Stomach smooth muscle (tissue), 2 donors: Measurements from ENCODE around the gene TLCD1.
A peak's percentile ranks its signal among the peaks of the same experiment; 100 is the strongest.

Experiments used
- H3K27ac ChIP-seq: one replicate; pipeline ENCODE4 v1.7.0; 2013; ENCODE audit warnings: mild to moderate bottlenecking, low read length, inconsistent platforms
- H3K27me3 ChIP-seq, 2 donors: one replicate each; pipeline ENCODE4 v1.7.0; 2013; ENCODE audit warnings: low read length in 2 of 2; ENCODE audit not compliant: insufficient read depth in 2 of 2, control insufficient read depth in 1 of 2
- H3K36me3 ChIP-seq, 2 donors: one replicate each; pipeline ENCODE4 v1.7.0; 2013; ENCODE audit warnings: low read length in 2 of 2; ENCODE audit not compliant: control insufficient read depth in 2 of 2, insufficient read depth in 2 of 2
- H3K4me1 ChIP-seq: one replicate; pipeline ENCODE4 v1.7.0; 2013; ENCODE audit warnings: low read length; ENCODE audit not compliant: control insufficient read depth, insufficient read depth
- H3K4me3 ChIP-seq, 2 donors: one replicate each; pipeline ENCODE4 v1.7.0; 2013; ENCODE audit warnings: low read length in 2 of 2
- H3K9ac ChIP-seq, 2 donors: one replicate each; pipeline ENCODE4 v1.7.0; 2013; ENCODE audit warnings: low read length in 2 of 2, mild to moderate bottlenecking in 1 of 2
- H3K9me3 ChIP-seq, 2 donors: one replicate each; pipeline ENCODE4 v1.7.0; 2013; ENCODE audit warnings: low read length in 2 of 2; ENCODE audit not compliant: control insufficient read depth in 2 of 2
- donor health status: healthy.
- donor health status: Pancreatic carcinoma.

TLCD1 gene

DNA sequence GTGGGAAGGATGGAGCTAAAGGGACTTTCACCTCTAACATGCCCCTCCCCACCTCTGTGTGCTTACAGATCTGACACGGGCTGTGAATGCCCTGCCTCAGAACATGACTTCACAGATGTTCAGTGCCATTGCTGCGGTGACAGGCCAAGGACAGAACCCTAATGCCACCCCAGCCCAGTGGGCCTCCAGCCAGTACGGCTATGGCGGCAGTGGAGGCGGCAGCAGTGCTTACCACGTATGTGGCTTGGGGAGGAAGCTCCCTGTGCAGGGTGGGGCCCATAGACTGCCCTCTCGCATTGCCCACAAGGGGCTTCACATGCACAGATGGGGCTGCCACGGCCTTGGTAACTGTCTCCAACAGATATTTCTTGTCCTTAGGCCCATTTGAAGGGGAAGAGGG lies 25.8 kb downstream of the TLCD1 start:
- Histone ChIP-seq H3K4me3 (no peak overlapping the region), H3K4me1 (no peaks in the 10 kb centered on the region), H3K27me3 (no peaks in the 10 kb centered on the region), H3K27ac (no peak overlapping the region), H3K9ac (no peak overlapping the region), H3K36me3 (peaks cover 69 to 82% of the 10 kb centered on the region in 2 donors), H3K9me3 (no peaks in the 10 kb centered on the region)

GRCh38 chr17:28698253-28698941 lies 27.6 kb downstream of the TLCD1 start:
- Histone ChIP-seq H3K27ac (no peak overlapping the region), H3K4me3 (no peak overlapping the region), H3K27me3 (no peaks in the 10 kb centered on the region), H3K4me1 (no peaks in the 10 kb centered on the region), H3K9ac (no peak overlapping the region), H3K9me3 (no peaks in the 10 kb centered on the region), H3K36me3 (peaks cover 84 to 93% of the 10 kb centered on the region in 2 donors)

GRCh38 chr17:28693869-28694268 lies 32.2 kb downstream of the TLCD1 start:
- no peaks in the 10 kb centered on the region for H3K9me3 ChIP-seq
- H3K9ac ChIP-seq, result no peak overlapping the region
- peaks cover 71 to 73% of the 10 kb centered on the region in 2 donors for H3K36me3 ChIP-seq
- no peaks in the 10 kb centered on the region for H3K4me1 ChIP-seq
- H3K27ac ChIP-seq, result no peak overlapping the region
- no peaks in the 10 kb centered on the region for H3K27me3 ChIP-seq
- no peak overlapping the region for H3K4me3 ChIP-seq

GRCh38 chr17:28689011-28689410 lies 37.0 kb downstream of the TLCD1 start:
- Histone ChIP-seq H3K9ac (no peak overlapping the region), H3K36me3 (peaks cover 68 to 74% of the 10 kb centered on the region in 2 donors), H3K4me3 (no peak overlapping the region), H3K27me3 (no peaks in the 10 kb centered on the region), H3K27ac (no peak overlapping the region), H3K9me3 (no peaks in the 10 kb centered on the region), H3K4me1 (peaks cover 3% of the 10 kb centered on the region)

GRCh38 chr17:28688481-28688880 lies 37.6 kb downstream of the TLCD1 start:
- peaks cover 3% of the 10 kb centered on the region for H3K4me1 ChIP-seq
- H3K9ac ChIP-seq, result no peak overlapping the region
- H3K4me3 ChIP-seq, result no peak overlapping the region
- no peak overlapping the region for H3K27ac ChIP-seq
- peaks cover 66 to 71% of the 10 kb centered on the region in 2 donors for H3K36me3 ChIP-seq
- H3K9me3 ChIP-seq, result no peaks in the 10 kb centered on the region
- H3K27me3 ChIP-seq, result no peaks in the 10 kb centered on the region

GRCh38 chr17:28686296-28686695 lies 39.7 kb downstream of the TLCD1 start:
- peaks cover 87 to 89% of the 10 kb centered on the region in 2 donors for H3K36me3 ChIP-seq
- H3K27ac ChIP-seq, result no peak overlapping the region
- H3K9me3 ChIP-seq, result no peaks in the 10 kb centered on the region
- no peak overlapping the region for H3K4me3 ChIP-seq
- peaks cover 3% of the 10 kb centered on the region for H3K4me1 ChIP-seq
- H3K27me3 ChIP-seq, result no peaks in the 10 kb centered on the region
- no peak overlapping the region for H3K9ac ChIP-seq

DNA sequence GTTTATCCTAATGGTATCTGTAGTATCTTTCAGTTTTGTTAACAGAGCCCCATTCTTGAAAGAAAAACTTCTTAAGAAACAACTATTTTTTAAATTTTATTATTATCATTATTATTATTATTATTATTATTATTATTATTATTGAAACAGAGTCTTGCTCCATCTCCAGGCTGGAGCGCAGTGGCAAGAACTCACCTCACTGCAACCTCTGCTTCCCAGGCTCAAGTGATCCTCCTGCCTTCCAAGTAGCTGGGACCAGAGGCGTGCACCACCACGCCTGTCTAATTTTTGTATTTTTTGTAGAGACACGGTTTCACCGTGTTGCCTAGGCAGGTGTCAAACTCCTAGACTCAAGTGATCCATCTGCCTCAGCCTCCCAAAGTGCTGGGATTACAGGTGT lies 40.7 kb downstream of the TLCD1 start:
- Histone ChIP-seq H3K4me3 (no peak overlapping the region), H3K9me3 (no peaks in the 10 kb centered on the region), H3K27ac (no peak overlapping the region), H3K9ac (no peak overlapping the region), H3K4me1 (peaks cover 3% of the 10 kb centered on the region), H3K36me3 (peaks cover 83 to 84% of the 10 kb centered on the region in 2 donors), H3K27me3 (no peaks in the 10 kb centered on the region)

DNA sequence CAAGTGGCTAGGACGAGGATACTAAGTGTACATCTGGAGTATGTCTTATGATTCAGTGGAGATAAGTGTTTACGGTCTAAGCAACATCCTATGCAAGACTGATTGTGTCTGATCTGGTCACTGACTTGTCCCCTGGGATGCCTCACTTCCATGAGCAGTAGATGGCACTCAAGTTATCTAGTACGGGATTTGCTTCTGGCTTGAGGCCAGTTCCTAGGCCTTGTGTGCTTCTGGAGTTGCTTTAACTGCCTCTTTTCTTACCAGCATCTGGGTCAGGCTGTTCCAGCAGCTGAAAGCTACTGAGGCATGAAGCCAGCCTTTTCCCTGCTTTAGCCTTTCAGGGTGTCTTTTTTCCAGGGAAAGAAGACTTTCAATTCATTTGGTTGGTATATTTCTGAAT lies 41.1 kb downstream of the TLCD1 start:
- no peaks in the 10 kb centered on the region for H3K27me3 ChIP-seq
- no peaks in the 10 kb centered on the region for H3K9me3 ChIP-seq
- peaks cover 3% of the 10 kb centered on the region for H3K4me1 ChIP-seq
- peak overlapping the region in 1 of 2 donors; percentile 13 for H3K9ac ChIP-seq
- peaks cover 79 to 80% of the 10 kb centered on the region in 2 donors for H3K36me3 ChIP-seq
- H3K27ac ChIP-seq, result no peak overlapping the region
- H3K4me3 ChIP-seq, result no peak overlapping the region

DNA sequence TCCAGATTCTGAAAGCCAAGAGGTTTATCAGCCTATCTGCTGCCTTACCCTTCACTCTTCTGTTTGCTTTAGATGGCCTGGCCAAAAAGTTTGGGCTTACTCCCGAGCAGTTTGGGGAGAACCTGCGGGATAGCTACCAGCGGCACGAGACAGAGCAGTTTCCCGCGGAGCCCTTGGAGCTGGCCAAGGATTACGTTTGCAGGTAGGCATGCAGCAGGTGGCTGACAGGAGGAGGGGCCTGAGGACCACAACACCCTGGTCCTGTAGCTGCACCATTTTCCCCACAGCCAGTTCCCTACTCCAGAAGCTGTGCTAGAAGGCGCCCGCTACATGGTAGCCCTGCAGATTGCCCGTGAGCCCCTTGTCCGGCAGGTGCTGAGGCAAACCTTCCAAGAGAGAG lies 43.4 kb downstream of the TLCD1 start:
- Histone ChIP-seq H3K4me1 (peaks cover 3% of the 10 kb centered on the region), H3K4me3 (no peak overlapping the region), H3K36me3 (peaks cover 70 to 72% of the 10 kb centered on the region in 2 donors), H3K27ac (no peak overlapping the region), H3K9ac (no peak overlapping the region), H3K27me3 (no peaks in the 10 kb centered on the region), H3K9me3 (no peaks in the 10 kb centered on the region)

DNA sequence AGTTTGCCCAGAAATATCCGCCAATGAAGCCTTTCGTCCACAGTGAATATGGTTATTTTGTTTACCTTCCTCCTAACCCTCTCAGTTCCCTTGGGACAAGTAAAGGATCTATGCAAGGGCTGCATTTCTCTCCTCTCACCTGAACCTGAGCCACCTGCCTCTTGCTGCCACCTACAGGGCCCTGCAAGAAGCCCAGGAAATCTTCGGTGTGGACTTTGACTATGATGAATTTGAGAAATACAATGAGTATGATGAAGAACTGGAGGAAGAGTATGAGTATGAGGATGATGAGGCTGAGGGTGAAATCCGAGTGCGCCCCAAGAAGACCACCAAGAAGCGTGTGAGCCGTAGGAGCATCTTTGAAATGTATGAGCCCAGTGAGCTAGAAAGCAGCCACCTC lies 50.1 kb downstream of the TLCD1 start:
- no peaks in the 10 kb centered on the region for H3K9me3 ChIP-seq
- no peaks in the 10 kb centered on the region for H3K4me1 ChIP-seq
- H3K4me3 ChIP-seq, result no peak overlapping the region
- H3K27ac ChIP-seq, result no peak overlapping the region
- H3K9ac ChIP-seq, result no peak overlapping the region
- H3K27me3 ChIP-seq, result no peaks in the 10 kb centered on the region
- peaks cover 67 to 74% of the 10 kb centered on the region in 2 donors for H3K36me3 ChIP-seq

DNA sequence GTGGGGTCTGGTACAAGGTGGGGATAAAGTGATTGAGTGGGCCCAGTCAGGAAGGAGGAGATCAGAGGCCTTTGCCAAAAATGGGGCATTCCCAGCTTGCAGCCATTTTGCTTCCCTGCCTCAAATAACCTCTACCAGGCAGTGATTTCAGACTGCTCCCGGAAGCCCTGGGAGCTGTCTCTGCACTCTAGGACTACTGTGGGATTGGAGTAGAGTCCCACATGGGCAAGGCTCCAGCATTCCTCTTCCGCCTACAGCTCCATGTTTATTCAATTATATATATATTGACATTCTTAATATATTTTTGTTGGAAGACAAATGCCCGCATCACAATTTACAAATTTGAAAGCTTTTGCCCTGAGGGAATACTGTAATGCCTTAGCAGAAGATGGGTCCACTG lies 50.5 kb downstream of the TLCD1 start:
- Histone ChIP-seq H3K36me3 (peaks cover 71 to 76% of the 10 kb centered on the region in 2 donors), H3K9me3 (no peaks in the 10 kb centered on the region), H3K4me3 (no peak overlapping the region), H3K4me1 (no peaks in the 10 kb centered on the region), H3K9ac (no peak overlapping the region), H3K27me3 (no peaks in the 10 kb centered on the region), H3K27ac (no peak overlapping the region)
